Stimulated activated CD8-positive, alpha-beta memory T cell treated with anti-CD3 and anti-CD28 coated beads, Interleukin-7, amount 100 ng/mL, for 48 hours (primary cell): ENCODE measurements around the gene HTRA1.

Experiments
- DNase-seq, 2 donors: peaks; one replicate each; pipeline ENCODE4 v3.0.0-alpha.2; 2020; ENCODE audit warnings: low read depth in 1 of 2; ENCODE audit errors: extremely low read depth in 1 of 2

HTRA1 gene

DNA sequence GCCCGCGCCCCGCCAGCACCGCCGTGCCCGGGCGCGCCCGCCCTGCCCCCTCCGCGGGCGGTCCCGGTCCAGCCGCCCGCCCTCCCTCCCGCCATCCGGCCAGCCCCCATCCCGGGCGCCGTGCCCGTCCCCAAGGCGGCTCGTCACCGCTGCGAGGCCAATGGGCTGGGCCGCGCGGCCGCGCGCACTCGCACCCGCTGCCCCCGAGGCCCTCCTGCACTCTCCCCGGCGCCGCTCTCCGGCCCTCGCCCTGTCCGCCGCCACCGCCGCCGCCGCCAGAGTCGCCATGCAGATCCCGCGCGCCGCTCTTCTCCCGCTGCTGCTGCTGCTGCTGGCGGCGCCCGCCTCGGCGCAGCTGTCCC, at the start of gene HTRA1:
TSS of gene HTRA1 (plus strand) at position 187 of the 362 bp plus-strand sequence. CDS start at position 287, 100 bp downstream.
- DNase-seq: no peak

DNA sequence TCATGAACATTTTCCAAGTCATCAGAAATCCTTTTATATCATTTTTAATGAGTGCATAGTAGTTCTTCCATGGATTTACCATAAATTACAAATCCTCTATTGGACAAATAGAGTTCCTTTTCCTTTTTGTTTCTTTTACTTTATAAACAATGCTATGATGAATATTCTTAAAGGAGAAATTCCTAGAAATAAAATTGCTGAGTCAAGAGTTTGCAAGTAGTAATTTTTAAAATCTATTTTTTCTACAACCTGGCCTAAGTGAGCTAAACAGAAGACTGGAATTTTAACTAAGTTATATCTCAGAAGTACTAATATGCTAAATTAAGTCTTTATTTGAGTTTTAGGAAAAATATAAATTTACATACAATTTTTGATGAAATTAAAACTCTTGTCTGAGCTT, 48.0 kb upstream of the HTRA1 start:
- DNase-seq: no peak

DNA sequence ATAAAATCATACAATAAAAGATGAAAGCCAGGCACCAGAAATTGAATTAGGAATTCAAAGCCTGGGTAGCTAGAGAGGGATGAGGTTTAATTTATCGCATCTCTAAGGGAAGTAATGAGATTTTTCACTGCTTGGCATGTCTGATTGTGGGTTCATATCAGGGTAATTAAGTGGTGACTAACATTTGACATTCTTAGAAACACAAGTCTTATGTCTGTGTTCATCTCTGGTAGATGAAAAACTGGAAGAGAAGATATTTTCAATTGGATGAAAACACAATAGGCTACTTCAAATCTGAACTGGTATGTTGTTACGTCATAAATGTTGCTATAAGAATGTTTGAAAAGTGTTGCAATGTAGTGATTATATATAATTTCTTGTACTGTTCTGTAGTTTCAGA, 43.7 kb upstream of the HTRA1 start:
- no peak for DNase-seq

- no peak for DNase-seq
Observed at GRCh38 chr10:122419016-122419415, 42.3 kb upstream of the HTRA1 start.

- DNase-seq: no peak
Observed at GRCh38 chr10:122419876-122420623, 41.3 kb upstream of the HTRA1 start.

- DNase-seq: no peak
Observed at GRCh38 chr10:122420624-122421007, 40.7 kb upstream of the HTRA1 start.

DNA sequence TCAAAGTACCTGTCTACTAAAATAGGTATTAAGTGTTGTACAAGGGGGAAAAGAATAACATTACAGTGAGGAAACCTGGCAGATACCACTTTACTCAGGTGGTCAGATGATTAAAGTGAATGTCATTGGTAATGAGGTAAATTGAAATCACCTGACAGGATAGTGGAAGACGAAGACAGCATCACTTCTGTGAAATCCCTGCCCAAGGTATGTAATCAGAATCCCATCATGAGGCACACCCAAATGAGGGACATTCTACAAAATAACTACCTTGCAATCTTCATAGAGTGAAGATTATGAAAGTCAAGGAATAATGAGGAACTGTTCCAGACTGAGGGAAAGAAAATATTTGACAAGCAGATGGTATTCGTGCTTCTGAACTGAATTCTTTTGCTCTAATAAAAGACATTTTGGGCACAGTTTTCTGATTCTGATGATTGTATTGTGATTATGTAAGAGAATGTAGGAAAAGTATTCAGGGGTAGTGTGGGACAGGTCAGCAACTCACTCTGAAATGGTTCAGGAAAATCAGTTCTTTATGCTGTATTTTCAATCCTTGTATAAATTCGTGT, 40.2 kb upstream of the HTRA1 start:
- no peak for DNase-seq

- no peak for DNase-seq
Observed at GRCh38 chr10:122421742-122422141, 39.6 kb upstream of the HTRA1 start.

GRCh38 chr10:122422266-122422989, 38.9 kb upstream of the HTRA1 start:
- DNase-seq: peak in 1 of 2 donors; percentile 8

DNA sequence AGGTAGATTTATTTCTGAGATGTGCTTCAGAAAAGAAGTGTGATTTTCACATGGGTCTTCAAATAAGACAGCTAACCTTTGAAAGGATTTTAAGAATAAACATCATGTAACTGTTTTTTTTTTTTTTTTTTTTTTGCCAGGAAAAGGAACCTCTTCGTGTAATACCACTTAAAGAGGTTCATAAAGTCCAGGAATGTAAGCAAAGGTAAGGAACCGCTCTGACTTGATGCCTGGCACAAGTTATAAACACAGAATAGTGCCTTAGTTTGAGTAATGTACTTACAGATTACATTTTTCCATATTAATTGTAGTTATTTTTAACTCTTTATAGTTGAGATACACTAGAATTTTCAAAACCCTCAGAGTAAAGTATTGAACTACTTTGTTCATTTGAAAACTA, 37.3 kb upstream of the HTRA1 start:
- DNase-seq: no peak

DNA sequence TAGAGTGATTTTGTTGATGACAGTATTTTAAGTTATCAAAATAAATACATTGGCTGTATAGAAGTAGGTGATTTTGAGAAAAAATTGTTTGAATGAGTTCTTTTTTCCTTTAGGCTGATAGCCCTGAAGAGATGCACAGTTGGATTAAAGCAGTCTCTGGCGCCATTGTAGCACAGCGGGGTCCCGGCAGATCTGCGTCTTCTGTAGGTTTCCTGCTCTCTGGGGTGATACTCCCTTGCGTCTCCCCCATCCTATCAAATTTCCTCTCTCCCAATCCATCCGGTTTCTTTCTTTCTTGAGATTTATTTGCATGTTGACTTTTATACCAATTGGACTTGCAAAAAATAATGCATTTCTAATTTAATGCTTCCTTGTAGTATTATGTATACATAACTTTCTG, 34.5 kb upstream of the HTRA1 start:
- no peak for DNase-seq

DNA sequence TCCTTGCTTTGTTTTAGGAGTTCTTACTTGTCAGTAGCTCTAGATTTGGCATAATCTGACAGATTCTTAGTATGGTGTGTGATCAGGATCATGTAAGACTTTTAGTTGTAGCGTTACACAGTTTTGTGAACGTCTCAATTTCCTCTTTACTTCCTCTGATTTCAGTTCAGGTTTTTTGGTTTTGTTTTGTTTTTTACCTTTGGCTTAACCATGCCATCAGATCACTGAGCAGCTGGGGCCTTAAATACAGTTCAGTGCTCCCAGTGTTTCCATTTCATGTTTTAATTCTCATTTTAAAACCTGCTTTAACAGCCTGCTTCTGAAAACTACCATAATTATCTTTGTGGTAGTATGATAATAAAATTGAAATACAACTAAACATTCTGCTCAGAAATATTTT, 34.1 kb upstream of the HTRA1 start:
- DNase-seq: no peak

- DNase-seq: no peak
Observed at GRCh38 chr10:122435212-122435827, 26.0 kb upstream of the HTRA1 start.

DNA sequence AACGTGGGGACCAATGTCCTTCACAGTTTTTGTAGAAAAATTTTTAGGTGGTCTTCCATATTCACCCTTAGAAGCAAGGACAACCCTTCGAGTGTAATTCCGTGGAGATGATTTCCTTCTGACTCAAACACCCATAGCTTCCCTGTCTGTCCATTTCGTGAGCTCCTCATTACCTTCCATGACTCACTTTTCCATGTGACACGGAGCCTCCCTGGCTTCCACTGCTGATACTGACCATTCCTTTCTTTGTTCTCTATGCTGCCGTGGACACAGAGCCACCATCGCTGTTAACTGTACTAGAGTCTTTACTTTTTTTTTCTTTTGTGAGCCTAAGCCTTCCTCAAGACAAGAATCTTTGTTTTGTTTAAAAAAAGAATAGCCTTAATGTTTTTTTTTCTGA, 19.4 kb upstream of the HTRA1 start:
- no peak for DNase-seq

- DNase-seq: no peak
Observed at GRCh38 chr10:122445469-122445868, 15.9 kb upstream of the HTRA1 start.

DNA sequence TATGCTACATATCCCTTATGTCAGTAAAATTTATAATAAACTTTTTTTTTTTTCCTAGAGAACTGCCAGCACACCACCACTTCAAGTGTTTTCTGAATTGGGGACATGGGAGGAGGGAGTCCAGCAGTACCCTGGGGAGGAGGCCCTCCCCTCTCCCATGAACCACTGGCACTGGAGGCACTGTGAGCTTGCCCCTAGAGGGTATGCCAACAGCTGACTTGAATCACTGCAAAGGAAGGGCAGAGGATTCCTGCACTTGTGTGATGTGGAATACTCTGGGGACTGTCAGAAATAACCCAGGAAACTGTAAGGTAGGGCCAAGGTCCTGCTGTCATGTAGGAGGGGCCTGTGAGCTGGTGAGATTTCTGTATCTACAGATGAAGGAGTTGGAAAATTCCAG, 15.4 kb upstream of the HTRA1 start:
- DNase-seq: no peak

GRCh38 chr10:122446668-122447423, 14.5 kb upstream of the HTRA1 start:
- no peak for DNase-seq

- no peak for DNase-seq
Observed at GRCh38 chr10:122448600-122448999, 12.8 kb upstream of the HTRA1 start.

DNA sequence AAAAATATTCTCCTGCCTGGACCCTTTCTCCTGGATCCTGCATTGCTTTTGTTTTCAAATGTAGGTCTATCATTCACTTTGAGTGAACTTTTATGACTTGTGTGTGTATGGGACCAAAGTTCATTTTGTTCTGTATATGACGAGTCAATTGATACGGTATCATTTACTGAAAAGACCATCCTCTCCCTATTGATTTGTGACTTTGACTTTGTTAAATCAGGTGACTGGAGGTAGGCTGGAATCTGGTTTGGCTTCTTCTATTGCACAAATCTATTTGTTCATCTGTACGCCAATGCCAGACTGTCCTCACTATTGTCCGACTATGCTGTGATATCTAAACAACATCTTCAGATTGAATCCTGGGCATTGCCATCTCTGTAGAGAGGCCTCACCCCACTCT, 12.2 kb upstream of the HTRA1 start:
- no peak for DNase-seq

- DNase-seq: no peak
Observed at GRCh38 chr10:122450353-122450990, 10.9 kb upstream of the HTRA1 start.

- DNase-seq: no peak
Observed at GRCh38 chr10:122454071-122454470, 7.3 kb upstream of the HTRA1 start.
